OCI-LY7 (cell line): ENCODE measurements around the gene CASP12.

Source experiments
- CTCF ChIP-seq: fragments of 200-600 bp; sonication (generic); conservative IDR thresholded peaks from 2 replicates; pipeline ENCODE4 v1.5.1; 2014; ENCODE audit warnings: mild to moderate bottlenecking, antibody characterized with exemption, low read length, moderate library complexity, mixed read lengths
- EZH2phosphoT487 ChIP-seq: fragments of 200-600 bp; sonication (generic); IDR thresholded peaks from 2 replicates; pipeline ENCODE4 v1.6.1; 2018; ENCODE audit warnings: low read depth, borderline replicate concordance, mild to moderate bottlenecking, mixed run types, antibody characterized with exemption, low read length, moderate library complexity, mixed read lengths

- TF ChIP-seq CTCF = no peak
- TF ChIP-seq EZH2phosphoT487 = no peak
Observed at GRCh38 chr11:104853276-104853675, 45.0 kb downstream of the CASP12 start.
